ENCODE results near the gene RTN4R. TPM values are rescaled to one million over a fixed set of nuclear protein-coding genes. Genes with fewer than 3 reads are reported as not detected.
A peak's percentile ranks its signal among the peaks of the same experiment; 100 is the strongest.
"Not testable (repeated sequence)": the region's sequence is repeated elsewhere in the genome, so short reads cannot be mapped to it uniquely, and the experiment has no call there.

Gene RTN4R
- total RNA-seq, 4 donors from 2014 or later = 2.5 to 6.9 (median 3.6) TPM

GRCh38 chr22:20271114-20271994 lies 3.2 kb upstream of the RTN4R start:
- DNase-seq (ENCODE audit: low spot score in 2 of 2) = no peak
- H3K27me3 ChIP-seq = peaks cover 0 to 19% of the 10 kb centered on the region in 2 donors
- no peak overlapping the region for H3K4me3 ChIP-seq
- TF ChIP-seq EP300 (IDR thresholded peaks at IDR 0.05) (no peak), POLR2A (IDR thresholded peaks at IDR 0.05) (no peak)
- TF ChIP-seq, protein P1, sequence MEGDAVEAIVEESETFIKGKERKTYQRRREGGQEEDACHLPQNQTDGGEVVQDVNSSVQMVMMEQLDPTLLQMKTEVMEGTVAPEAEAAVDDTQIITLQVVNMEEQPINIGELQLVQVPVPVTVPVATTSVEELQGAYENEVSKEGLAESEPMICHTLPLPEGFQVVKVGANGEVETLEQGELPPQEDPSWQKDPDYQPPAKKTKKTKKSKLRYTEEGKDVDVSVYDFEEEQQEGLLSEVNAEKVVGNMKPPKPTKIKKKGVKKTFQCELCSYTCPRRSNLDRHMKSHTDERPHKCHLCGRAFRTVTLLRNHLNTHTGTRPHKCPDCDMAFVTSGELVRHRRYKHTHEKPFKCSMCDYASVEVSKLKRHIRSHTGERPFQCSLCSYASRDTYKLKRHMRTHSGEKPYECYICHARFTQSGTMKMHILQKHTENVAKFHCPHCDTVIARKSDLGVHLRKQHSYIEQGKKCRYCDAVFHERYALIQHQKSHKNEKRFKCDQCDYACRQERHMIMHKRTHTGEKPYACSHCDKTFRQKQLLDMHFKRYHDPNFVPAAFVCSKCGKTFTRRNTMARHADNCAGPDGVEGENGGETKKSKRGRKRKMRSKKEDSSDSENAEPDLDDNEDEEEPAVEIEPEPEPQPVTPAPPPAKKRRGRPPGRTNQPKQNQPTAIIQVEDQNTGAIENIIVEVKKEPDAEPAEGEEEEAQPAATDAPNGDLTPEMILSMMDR (IDR thresholded peaks at IDR 0.05) = no peak
- no peaks in the 10 kb centered on the region for H3K36me3 ChIP-seq
- H3K27ac ChIP-seq = no peak overlapping the region
- 79 to 84% methylated on average over 5 to 11 of the region's 14 CpGs for WGBS, 2 donors
- H3K4me1 ChIP-seq = peaks cover 0 to 17% (median 8%) of the 10 kb centered on the region in 4 donors
- H3K9me3 ChIP-seq = no peaks in the 10 kb centered on the region

- H3K27ac ChIP-seq; H3K4me3 ChIP-seq; DNase-seq (ENCODE audit: low spot score in 2 of 2); H3K36me3 ChIP-seq; H3K9me3 ChIP-seq: not testable (repeated sequence)
- H3K27me3 ChIP-seq = peaks cover 0 to 19% of the 10 kb centered on the region in 2 donors
- H3K4me1 ChIP-seq = peaks cover 0 to 20% (median 8%) of the 10 kb centered on the region in 4 donors
- WGBS, 2 donors = 74 to 78% methylated on average over 13 to 14 of the region's 23 CpGs
Measured at GRCh38 chr22:20270190-20271113, 2.3 kb upstream of the RTN4R start.

DNA sequence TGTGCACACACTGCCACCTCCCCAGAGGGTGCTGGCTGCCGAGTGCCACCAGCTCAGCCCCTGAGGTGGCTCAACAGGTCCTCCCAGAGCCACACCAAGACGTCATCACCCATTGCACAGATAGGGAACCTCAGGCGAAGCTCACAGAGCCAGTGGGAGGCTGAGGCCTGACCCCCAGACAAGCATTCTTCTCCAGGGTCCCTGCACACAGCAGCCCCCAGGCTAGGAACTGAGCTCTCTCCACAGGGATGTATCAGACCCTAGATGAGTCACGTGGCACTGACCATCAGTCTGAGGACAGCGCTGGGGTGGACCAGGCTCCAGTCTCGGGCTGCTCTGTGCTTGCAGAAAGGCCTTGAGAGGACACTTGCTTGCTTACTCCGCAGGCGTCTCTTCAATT lies 1.6 kb upstream of the RTN4R start:
- not testable (repeated sequence) for H3K27ac ChIP-seq; H3K4me3 ChIP-seq; DNase-seq (ENCODE audit: low spot score in 2 of 2); H3K9me3 ChIP-seq; H3K36me3 ChIP-seq
- Histone ChIP-seq H3K4me1 (peaks cover 0 to 27% (median 8%) of the 10 kb centered on the region in 4 donors), H3K27me3 (peaks cover 0 to 19% of the 10 kb centered on the region in 2 donors)
- 87 to 90% methylated on average over 2 to 6 of the region's 8 CpGs for WGBS, 2 donors

DNA sequence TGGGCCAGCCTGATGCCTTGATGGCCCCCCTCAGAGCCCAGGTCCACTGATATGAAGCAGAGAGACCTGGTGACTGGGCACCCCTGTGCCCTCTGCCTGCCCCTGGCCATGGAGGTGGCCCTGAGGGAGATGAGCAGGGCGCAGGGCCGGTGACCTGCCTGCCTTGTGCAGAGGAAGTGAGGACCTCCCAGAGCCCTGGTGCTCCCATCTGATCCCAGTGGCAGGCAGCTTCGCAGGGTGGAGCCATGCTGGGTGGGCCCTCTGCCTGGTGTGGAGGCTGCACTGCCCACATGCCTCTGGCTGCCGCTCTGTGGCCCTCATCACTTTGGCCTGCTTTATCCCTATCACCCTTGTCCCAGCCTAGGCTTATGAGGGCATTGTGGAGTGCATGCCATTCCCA lies 1.1 kb upstream of the RTN4R start:
- H3K27ac ChIP-seq; H3K4me3 ChIP-seq; H3K36me3 ChIP-seq; H3K9me3 ChIP-seq; DNase-seq (ENCODE audit: low spot score in 2 of 2): not testable (repeated sequence)
- peaks cover 0 to 19% of the 10 kb centered on the region in 2 donors for H3K27me3 ChIP-seq
- WGBS, 2 donors = 20% methylated on average over 1 of the region's 4 CpGs; no CpG with 5 or more reads in 1 of the 2 donors
- peaks cover 0 to 29% (median 8%) of the 10 kb centered on the region in 4 donors for H3K4me1 ChIP-seq

DNA sequence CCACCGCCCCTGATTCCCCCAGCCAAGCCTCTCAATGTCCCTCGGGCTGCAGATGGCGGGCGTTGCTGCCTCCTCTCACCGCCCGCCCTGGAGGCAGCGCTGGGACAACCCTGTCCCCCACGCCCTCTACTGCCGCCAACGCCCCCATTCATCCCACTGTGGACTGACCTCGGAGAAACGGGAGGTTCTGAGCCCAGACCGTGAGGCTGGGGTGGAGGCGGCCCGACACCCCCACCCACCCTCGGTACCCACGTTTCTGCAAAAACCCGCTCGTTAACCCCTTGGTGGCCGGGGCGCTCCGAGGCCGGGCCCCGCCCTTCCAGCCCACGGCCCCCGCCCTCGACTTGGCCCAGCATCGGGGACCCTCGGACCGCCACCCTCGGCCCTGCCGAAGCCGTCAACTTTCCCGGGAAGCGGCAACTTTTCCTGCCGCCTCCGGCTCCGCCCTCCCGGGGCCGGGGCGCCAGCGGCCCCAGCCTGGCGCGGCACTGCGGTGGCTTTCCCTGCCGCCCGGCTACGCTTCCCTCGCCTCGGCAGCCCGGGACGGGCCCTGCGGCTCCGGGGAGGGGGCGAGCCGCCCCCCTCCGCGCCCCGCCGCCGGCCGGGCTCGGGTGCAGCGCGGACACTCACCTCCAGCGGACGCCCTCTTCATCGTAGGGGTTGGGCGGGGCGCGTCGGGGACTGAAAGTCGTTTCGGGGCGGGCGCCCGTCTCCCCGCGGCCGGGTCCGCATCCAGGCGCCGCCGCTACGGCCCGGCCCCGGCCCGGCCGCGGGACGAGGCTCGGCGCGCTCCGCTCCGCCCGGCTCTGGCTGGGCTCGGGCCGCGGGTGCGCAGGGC lies 458 bp downstream of the RTN4R start:
- Histone ChIP-seq H3K36me3 (no peaks in the 10 kb centered on the region), H3K27me3 (peaks cover 0 to 19% of the 10 kb centered on the region in 2 donors), H3K4me3 (peak overlapping the region; percentile 19 to 59 (median 37)), H3K4me1 (peaks cover 0 to 29% (median 8%) of the 10 kb centered on the region in 4 donors), H3K27ac (peak overlapping the region; percentile 26 to 79 (median 50)), H3K9me3 (no peaks in the 10 kb centered on the region)
- WGBS, 2 donors = 0 to 5% methylated on average over 15 to 38 of the region's 101 CpGs
- TF ChIP-seq POLR2A (IDR thresholded peaks at IDR 0.05) = no peak
- TF ChIP-seq EP300 (IDR thresholded peaks at IDR 0.05) = no peak
- TF ChIP-seq, protein P1 (IDR thresholded peaks at IDR 0.05) = no peak
- DNase-seq (ENCODE audit: low spot score in 2 of 2) = no peak

DNA sequence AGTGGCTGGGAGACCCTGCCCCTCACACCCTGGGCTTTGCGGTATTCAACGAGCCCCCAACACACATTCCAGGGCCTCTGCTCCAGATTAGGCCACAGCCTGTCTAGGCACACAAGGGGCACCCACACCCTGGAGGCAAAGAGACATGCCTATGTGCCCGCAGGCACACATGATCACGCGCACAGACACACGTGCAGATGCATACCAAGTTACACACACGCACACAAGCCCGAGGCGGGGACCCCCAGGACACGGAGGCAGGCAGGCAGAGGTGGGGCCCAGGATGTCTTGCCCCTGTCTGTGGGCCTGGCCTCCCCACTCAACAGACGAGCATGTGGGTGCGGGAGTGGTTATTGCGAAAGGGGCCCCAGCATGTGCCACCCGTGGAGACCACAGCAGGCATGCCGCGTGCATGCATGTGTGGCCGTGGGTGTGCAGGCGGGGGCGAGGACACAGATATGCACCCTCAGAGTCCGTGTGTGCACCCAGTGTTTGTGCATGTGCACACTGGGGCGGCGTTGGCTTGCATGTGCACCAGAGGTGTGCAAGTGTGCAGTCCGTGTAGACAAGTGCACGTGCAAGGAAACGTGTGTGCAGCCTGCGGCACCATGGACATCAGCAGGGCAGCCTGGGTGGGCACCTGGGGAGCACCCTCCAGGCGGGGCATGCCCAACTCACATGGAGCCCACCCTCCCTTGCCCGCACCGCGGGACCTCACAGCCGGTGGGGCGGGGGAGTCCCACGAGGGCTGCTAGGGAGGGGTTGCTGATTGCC lies 1.3 kb downstream of the RTN4R start:
- peaks cover 0 to 19% of the 10 kb centered on the region in 2 donors for H3K27me3 ChIP-seq
- not testable (repeated sequence) for DNase-seq (ENCODE audit: low spot score in 2 of 2); H3K9me3 ChIP-seq; H3K36me3 ChIP-seq
- 63 to 64% methylated on average over 25 to 29 of the region's 33 CpGs for WGBS, 2 donors
- H3K4me3 ChIP-seq = peak overlapping the region in 2 of 4 donors; percentile 37 to 59
- H3K27ac ChIP-seq = peak overlapping the region in 2 of 4 donors; percentile 62 to 79
- H3K4me1 ChIP-seq = peaks cover 0 to 29% (median 8%) of the 10 kb centered on the region in 4 donors

DNA sequence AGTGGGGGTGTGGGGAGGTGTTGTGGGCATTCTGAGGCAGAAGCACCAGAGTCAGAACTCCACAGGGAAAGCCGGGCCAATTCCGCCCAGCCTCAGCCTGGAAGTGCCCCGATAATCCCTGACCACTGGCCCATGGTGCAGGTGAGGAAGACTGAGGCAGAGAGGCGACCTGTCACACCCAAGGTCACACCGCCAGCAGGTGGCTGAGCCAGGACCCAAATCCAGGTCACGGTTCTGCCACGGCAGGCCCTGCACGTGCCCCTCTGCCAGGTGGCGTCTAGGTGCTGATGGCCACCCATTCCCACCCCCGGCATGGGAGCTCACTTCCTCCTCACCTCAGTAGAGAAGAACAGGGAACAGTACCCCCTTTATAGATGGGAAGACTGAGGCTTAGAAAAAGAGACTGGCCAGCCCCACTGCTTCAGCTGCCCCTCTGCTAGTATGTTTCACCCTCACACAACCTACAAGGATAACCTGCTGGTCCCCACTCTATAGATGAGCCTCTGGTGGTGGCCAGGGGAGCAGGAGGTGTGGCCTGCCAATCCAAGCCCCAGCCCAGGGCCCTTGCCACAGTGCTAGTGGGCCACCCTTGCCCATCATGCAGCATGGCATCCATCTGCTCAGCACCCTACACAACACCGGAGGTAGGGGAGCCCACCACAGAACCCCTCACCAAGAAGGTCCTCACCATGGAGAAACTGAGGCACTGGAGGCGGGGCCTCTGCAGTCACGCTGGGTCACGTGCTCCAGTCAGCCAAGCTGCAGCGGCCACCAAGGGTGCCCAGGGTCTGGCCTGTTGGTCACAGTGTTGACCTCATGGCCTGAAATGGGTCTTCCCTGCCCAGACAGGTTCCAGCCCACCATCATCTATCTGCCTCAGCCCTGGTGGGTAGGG lies 2.1 kb downstream of the RTN4R start:
- DNase-seq (ENCODE audit: low spot score in 2 of 2); H3K9me3 ChIP-seq; H3K4me3 ChIP-seq; H3K36me3 ChIP-seq: not testable (repeated sequence)
- WGBS, 2 donors = 96 to 97% methylated on average over 15 of the region's 15 CpGs
- peak overlapping the region in 1 of 4 donors; percentile 51 for H3K27ac ChIP-seq
- peaks cover 0 to 29% (median 8%) of the 10 kb centered on the region in 4 donors for H3K4me1 ChIP-seq
- H3K27me3 ChIP-seq = peaks cover 0 to 19% of the 10 kb centered on the region in 2 donors

Measured in tibial nerve (tissue), 4 donors.